MCF 10A (cell line): Measurements from ENCODE around the gene FGF14. TPM values are rescaled to one million over a fixed set of nuclear protein-coding genes. Genes with fewer than 3 reads are reported as not detected.

Source experiments
- BruUV-seq: library from RNA; stranded (reverse); fragments of 400-500 nt; replicated peaks from 2 replicates; lab custom pipeline; 2021; lab: Mats Ljungman, UMichigan
- CTCF ChIA-PET: fragments of 300-600 bp; sonication (Branson Sonifier 250); formaldehyde crosslinking; extraction: SDS; loops from one replicate; lab custom pipeline; 2021; ENCODE audit warnings: antibody characterized with exemption, inconsistent platforms; lab: Yijun Ruan, JAX
- POLR2A ChIA-PET: fragments of 300-600, 350-650 bp; sonication (Branson Sonifier 250); formaldehyde crosslinking; extraction: SDS; loops from one replicate; lab custom pipeline; 2020; ENCODE audit warnings: antibody characterized with exemption, inconsistent platforms; lab: Yijun Ruan, JAX
- DNase-seq: peaks from one replicate; pipeline ENCODE4 v3.0.0-alpha.2; 2018; ENCODE audit not compliant: unreplicated experiment
- H3K27ac Mint-ChIP-seq: one replicate; pipeline ENCODE4 v1.8.0; 2022; ENCODE audit warnings: mild to moderate bottlenecking, low read depth, mixed read lengths; ENCODE audit not compliant: unreplicated experiment
- H3K27me3 Mint-ChIP-seq: one replicate; pipeline ENCODE4 v1.8.0; 2022; ENCODE audit warnings: mixed read lengths; ENCODE audit not compliant: insufficient read depth, unreplicated experiment
- H3K36me3 Mint-ChIP-seq: one replicate; pipeline ENCODE4 v1.8.0; 2022; ENCODE audit warnings: mild to moderate bottlenecking, moderate library complexity, mixed read lengths; ENCODE audit not compliant: insufficient read depth, unreplicated experiment
- H3K4me1 Mint-ChIP-seq: one replicate; pipeline ENCODE4 v1.8.0; 2022; ENCODE audit warnings: mixed read lengths; ENCODE audit not compliant: insufficient read depth, unreplicated experiment
- H3K4me3 Mint-ChIP-seq: one replicate; pipeline ENCODE4 v1.8.0; 2022; ENCODE audit warnings: mild to moderate bottlenecking, moderate library complexity, mixed read lengths; ENCODE audit not compliant: unreplicated experiment
- H3K9me3 Mint-ChIP-seq: one replicate; pipeline ENCODE4 v1.8.0; 2022; ENCODE audit warnings: mixed read lengths; ENCODE audit not compliant: unreplicated experiment
- CTCF ChIP-seq: fragments of 200-600 bp; IDR thresholded peaks from one replicate; pipeline ENCODE4 v1.8.0; 2022; ENCODE audit warnings: antibody characterized with exemption, mild to moderate bottlenecking; ENCODE audit not compliant: unreplicated experiment
- intact Hi-C: fragments of 100-400 bp; cut with micrococcal nuclease; formaldehyde crosslinking; loops from 2 replicates; pipeline ENCODE4 v1.14.1; 2022
- total RNA-seq: library from RNA; stranded (reverse); gene quantifications from 2 replicates; pipeline ENCODE4 v1.2.3, GENCODE V29; 2022

FGF14 gene
- total RNA-seq, 1 experiment from 2014 or later, result not detected

DNA sequence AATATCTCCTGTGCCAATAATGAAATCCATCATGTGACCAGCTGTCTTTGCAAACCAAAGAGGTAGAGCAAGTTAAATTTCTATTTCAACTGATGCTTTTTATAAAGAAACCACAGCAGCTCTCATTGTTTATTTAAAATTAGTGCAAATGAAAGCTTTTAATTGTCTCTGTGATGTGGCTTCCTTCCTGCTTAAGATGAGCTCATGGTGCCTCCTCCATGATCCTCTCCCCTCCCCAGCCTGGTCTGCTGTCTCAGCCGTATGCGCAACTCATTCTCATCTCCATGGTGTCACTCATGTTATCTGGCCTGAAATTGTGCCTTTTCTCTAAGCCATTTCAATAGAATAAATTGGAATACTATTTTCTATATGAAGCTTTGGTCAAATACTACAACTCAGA, 270.6 kb downstream of the FGF14 start:
- no peak for DNase-seq
- Mint-ChIP-seq H3K4me3 (no peak overlapping the region), H3K27me3 (no peaks in the 10 kb centered on the region), H3K9me3 (no peaks in the 10 kb centered on the region), H3K27ac (no peak overlapping the region), H3K36me3 (no peaks in the 10 kb centered on the region), H3K4me1 (peaks cover 9% of the 10 kb centered on the region)
- intact Hi-C loops, result no loop called here
- BruUV-seq, result no TSS peak
- ChIA-PET CTCF (interaction anchor here (1.4 to 2.3 kb wide), 2 partner anchors 10 to 174 kb away, joined by 4 to 14 read pairs; no protein-coding TSS in a partner anchor), POLR2A (interaction anchor here (0.7 kb wide), 1 partner anchor 14 kb away, joined by 4 read pairs; no protein-coding TSS in a partner anchor)
- TF ChIP-seq CTCF, result no peak

- BruUV-seq, result no TSS peak
- H3K9me3 Mint-ChIP-seq, result no peaks in the 10 kb centered on the region
- ChIA-PET CTCF (interaction anchor here (0.9 to 1.1 kb wide), 3 partner anchors 8 to 466 kb away, joined by 3 read pairs; no protein-coding TSS in a partner anchor), POLR2A (interaction anchor here (0.8 to 1.2 kb wide), 5 partner anchors 17 to 312 kb away, joined by 3 to 5 read pairs (median 3); no protein-coding TSS in a partner anchor)
- DNase-seq, result peak; percentile 68
- H3K4me3 Mint-ChIP-seq, result no peak overlapping the region
- H3K27ac Mint-ChIP-seq, result peak overlapping the region; percentile 16
- no peaks in the 10 kb centered on the region for H3K36me3 Mint-ChIP-seq
- no peak for TF ChIP-seq CTCF
- peaks cover 9% of the 10 kb centered on the region for H3K4me1 Mint-ChIP-seq
- intact Hi-C loops, result no loop called here
- no peaks in the 10 kb centered on the region for H3K27me3 Mint-ChIP-seq
Measured at GRCh38 chr13:102128216-102128810, 273.5 kb downstream of the FGF14 start.

- Mint-ChIP-seq H3K9me3 (no peaks in the 10 kb centered on the region), H3K4me3 (no peak overlapping the region), H3K27ac (no peak overlapping the region), H3K4me1 (peaks cover 9% of the 10 kb centered on the region), H3K27me3 (no peaks in the 10 kb centered on the region), H3K36me3 (no peaks in the 10 kb centered on the region)
- BruUV-seq, result no TSS peak
- ChIA-PET CTCF (interaction anchor here (0.6 to 1.3 kb wide), 3 partner anchors 16 to 784 kb away, joined by 3 to 4 read pairs (median 3); no protein-coding TSS in a partner anchor), POLR2A (interaction anchor here (0.5 to 0.6 kb wide), 3 partner anchors 38 to 857 kb away, joined by 3 read pairs; no protein-coding TSS in a partner anchor)
- no peak for TF ChIP-seq CTCF
- no peak for DNase-seq
- intact Hi-C loops, result no loop called here
Measured at GRCh38 chr13:102127153-102127552, 274.7 kb downstream of the FGF14 start.

- H3K27ac Mint-ChIP-seq, result no peak overlapping the region
- no peaks in the 10 kb centered on the region for H3K36me3 Mint-ChIP-seq
- no TSS peak for BruUV-seq
- TF ChIP-seq CTCF, result no peak
- CTCF ChIA-PET, result interaction anchor here (0.5 to 1.6 kb wide), 5 partner anchors 24 to 1067 kb away, joined by 3 to 6 read pairs (median 4); no protein-coding TSS in a partner anchor
- no peak for DNase-seq
- no peaks in the 10 kb centered on the region for H3K27me3 Mint-ChIP-seq
- no peaks in the 10 kb centered on the region for H3K9me3 Mint-ChIP-seq
- intact Hi-C loops, result no loop called here
- POLR2A ChIA-PET, result no interaction called here
- H3K4me1 Mint-ChIP-seq, result peaks cover 7% of the 10 kb centered on the region
- no peak overlapping the region for H3K4me3 Mint-ChIP-seq
Measured at GRCh38 chr13:102122147-102122546, 279.7 kb downstream of the FGF14 start.
